Suprapubic skin (tissue), 4 donors: ENCODE results near the gene GREM2. TPM values are rescaled to one million over a fixed set of nuclear protein-coding genes. Genes with fewer than 3 reads are reported as not detected.

Experiments
- DNase-seq, 2 donors: peaks; one replicate each; pipeline ENCODE4 v3.0.0-alpha.2; 2019; ENCODE audit warnings: low spot score in 2 of 2
- H3K27ac ChIP-seq: fragments of 200-600 bp; sonication (generic); one replicate; pipeline ENCODE4 v1.5.1; 2019
- H3K27me3 ChIP-seq: fragments of 200-600 bp; sonication (generic); one replicate; pipeline ENCODE4 v1.5.1; 2019
- H3K36me3 ChIP-seq: fragments of 200-600 bp; sonication (generic); one replicate; pipeline ENCODE4 v1.5.1; 2019
- H3K4me1 ChIP-seq: fragments of 200-600 bp; sonication (generic); one replicate; pipeline ENCODE4 v1.5.1; 2019
- H3K4me3 ChIP-seq: fragments of 200-600 bp; sonication (generic); one replicate; pipeline ENCODE4 v1.5.1; 2019; ENCODE audit warnings: mild to moderate bottlenecking
- H3K9me3 ChIP-seq: fragments of 200-600 bp; sonication (generic); one replicate; pipeline ENCODE4 v1.5.1; 2019
- EP300 ChIP-seq: sonication (generic); formaldehyde crosslinking; IDR thresholded peaks from one replicate; pipeline ENCODE4 v1.6.1; 2017; ENCODE audit warnings: antibody characterized with exemption
- POLR2A ChIP-seq, 2 donors: fragments of 450-650 bp; IDR thresholded peaks; one replicate each; pipeline ENCODE4 v1.6.1; 2017; ENCODE audit warnings: antibody characterized with exemption in 2 of 2, mild to moderate bottlenecking in 2 of 2, moderate library complexity in 2 of 2
- POLR2AphosphoS5 ChIP-seq, 3 donors: sonication (generic); formaldehyde crosslinking; IDR thresholded peaks; one replicate each; pipeline ENCODE4 v1.6.1; 2017; ENCODE audit warnings: antibody characterized with exemption in 3 of 3
- WGBS: methylation state at CpG from one replicate; pipeline ENCODE4 v1.1.5; 2018; 5-methylcytosine and 5-hydroxymethylcytosine counted together
- total RNA-seq, 4 donors: library from RNA; depleted of rRNA; stranded (reverse); fragments of >200 nt; gene quantifications; one replicate each; pipeline ENCODE4 v1.1.0, GENCODE V29; 2016
- TF ChIP-seq, protein P1 (sequence below), 2 donors: fragments of 200-600 bp in 1 of 2; fragments of 450-650 bp in 1 of 2; sonication (generic) in 1 of 2; IDR thresholded peaks; one replicate each; pipeline ENCODE4 v1.5.1; 2016 to 2019; ENCODE audit warnings: antibody characterized with exemption in 2 of 2, mild to moderate bottlenecking in 1 of 2, moderate library complexity in 1 of 2

The GREM2 gene
- total RNA-seq, 4 donors from 2014 or later = 0.11 to 1.3 (median 0.38) TPM

DNA sequence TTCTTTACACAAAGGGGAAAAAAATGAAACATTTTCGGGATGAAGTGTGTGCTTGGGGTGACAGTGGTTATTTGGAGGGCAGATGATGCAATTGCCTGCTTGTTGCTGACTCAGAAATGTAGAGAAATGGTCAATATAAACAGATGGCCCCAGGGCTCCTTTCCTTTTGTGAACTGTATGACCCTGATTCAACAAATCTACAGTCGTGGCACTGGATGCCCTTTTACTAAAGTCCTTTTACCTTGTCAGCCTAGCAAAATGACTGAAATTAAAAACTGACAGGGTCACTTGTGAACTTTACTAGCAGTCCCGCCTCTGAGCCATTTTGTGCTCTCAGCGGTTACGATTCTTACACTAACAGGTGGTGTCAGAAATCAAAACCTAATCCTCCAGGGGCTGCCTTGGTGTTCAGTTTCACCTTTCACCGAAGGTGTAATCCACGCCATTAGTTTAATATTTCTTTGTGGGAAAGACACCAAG, 49.8 kb downstream of the GREM2 start:
- Histone ChIP-seq H3K36me3 (no peaks in the 10 kb centered on the region), H3K4me1 (no peaks in the 10 kb centered on the region), H3K9me3 (no peaks in the 10 kb centered on the region), H3K4me3 (no peak overlapping the region), H3K27me3 (no peaks in the 10 kb centered on the region), H3K27ac (no peak overlapping the region)
- WGBS = 78% methylated on average over 7 of the region's 7 CpGs
- no peak for TF ChIP-seq POLR2A (IDR thresholded peaks at IDR 0.05)
- TF ChIP-seq, protein P1, sequence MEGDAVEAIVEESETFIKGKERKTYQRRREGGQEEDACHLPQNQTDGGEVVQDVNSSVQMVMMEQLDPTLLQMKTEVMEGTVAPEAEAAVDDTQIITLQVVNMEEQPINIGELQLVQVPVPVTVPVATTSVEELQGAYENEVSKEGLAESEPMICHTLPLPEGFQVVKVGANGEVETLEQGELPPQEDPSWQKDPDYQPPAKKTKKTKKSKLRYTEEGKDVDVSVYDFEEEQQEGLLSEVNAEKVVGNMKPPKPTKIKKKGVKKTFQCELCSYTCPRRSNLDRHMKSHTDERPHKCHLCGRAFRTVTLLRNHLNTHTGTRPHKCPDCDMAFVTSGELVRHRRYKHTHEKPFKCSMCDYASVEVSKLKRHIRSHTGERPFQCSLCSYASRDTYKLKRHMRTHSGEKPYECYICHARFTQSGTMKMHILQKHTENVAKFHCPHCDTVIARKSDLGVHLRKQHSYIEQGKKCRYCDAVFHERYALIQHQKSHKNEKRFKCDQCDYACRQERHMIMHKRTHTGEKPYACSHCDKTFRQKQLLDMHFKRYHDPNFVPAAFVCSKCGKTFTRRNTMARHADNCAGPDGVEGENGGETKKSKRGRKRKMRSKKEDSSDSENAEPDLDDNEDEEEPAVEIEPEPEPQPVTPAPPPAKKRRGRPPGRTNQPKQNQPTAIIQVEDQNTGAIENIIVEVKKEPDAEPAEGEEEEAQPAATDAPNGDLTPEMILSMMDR (IDR thresholded peaks at IDR 0.05) = no peak
- no peak for TF ChIP-seq POLR2AphosphoS5 (IDR thresholded peaks at IDR 0.05)
- TF ChIP-seq EP300 = no peak
- DNase-seq = no peak

DNA sequence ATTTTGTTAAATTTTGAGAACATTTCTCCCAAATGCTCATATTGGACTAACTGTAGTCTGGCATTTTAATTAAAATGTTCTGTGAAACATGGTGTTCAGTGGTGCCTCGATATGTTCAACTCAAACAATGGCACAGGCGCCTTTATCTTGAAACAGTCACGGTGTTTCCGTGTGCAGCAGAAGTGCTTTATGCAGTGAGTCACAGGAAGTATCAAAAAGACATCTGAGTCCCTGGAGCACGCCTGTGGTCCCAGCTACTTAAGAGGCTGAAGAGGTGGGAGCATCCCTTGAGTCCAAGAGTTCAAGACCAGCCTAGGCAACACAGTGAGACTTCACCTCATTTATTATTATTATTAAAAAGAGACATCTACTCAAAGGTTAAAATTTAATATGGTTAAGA, 52.2 kb downstream of the GREM2 start:
- Histone ChIP-seq H3K4me3 (no peak overlapping the region), H3K9me3 (no peaks in the 10 kb centered on the region), H3K27ac (no peak overlapping the region), H3K4me1 (no peaks in the 10 kb centered on the region), H3K36me3 (no peaks in the 10 kb centered on the region), H3K27me3 (no peaks in the 10 kb centered on the region)
- TF ChIP-seq, protein P1 (IDR thresholded peaks at IDR 0.05) = no peak
- no peak for TF ChIP-seq EP300
- no peak for TF ChIP-seq POLR2A (IDR thresholded peaks at IDR 0.05)
- TF ChIP-seq POLR2AphosphoS5 (IDR thresholded peaks at IDR 0.05) = no peak
- 85% methylated on average over 5 of the region's 5 CpGs for WGBS
- no peak for DNase-seq

- Histone ChIP-seq H3K27ac (peak overlapping the region; percentile 5), H3K9me3 (no peaks in the 10 kb centered on the region), H3K4me3 (no peak overlapping the region), H3K4me1 (no peaks in the 10 kb centered on the region), H3K36me3 (no peaks in the 10 kb centered on the region), H3K27me3 (no peaks in the 10 kb centered on the region)
- TF ChIP-seq POLR2A (IDR thresholded peaks at IDR 0.05) (no peak), EP300 (no peak), POLR2AphosphoS5 (IDR thresholded peaks at IDR 0.05) (no peak)
- TF ChIP-seq, protein P1 (IDR thresholded peaks at IDR 0.05) = no peak
- no peak for DNase-seq
- 62% methylated on average over 2 of the region's 2 CpGs for WGBS
Measured at GRCh38 chr1:240555524-240555923, 56.4 kb downstream of the GREM2 start.

- Histone ChIP-seq H3K4me3 (no peak overlapping the region), H3K9me3 (no peaks in the 10 kb centered on the region), H3K4me1 (no peaks in the 10 kb centered on the region), H3K27ac (no peak overlapping the region), H3K27me3 (no peaks in the 10 kb centered on the region), H3K36me3 (no peaks in the 10 kb centered on the region)
- TF ChIP-seq EP300 = no peak
- no peak for TF ChIP-seq POLR2A (IDR thresholded peaks at IDR 0.05)
- DNase-seq = no peak
- 81% methylated on average over 2 of the region's 2 CpGs for WGBS
Measured at GRCh38 chr1:240553351-240553750, 58.6 kb downstream of the GREM2 start.

DNA sequence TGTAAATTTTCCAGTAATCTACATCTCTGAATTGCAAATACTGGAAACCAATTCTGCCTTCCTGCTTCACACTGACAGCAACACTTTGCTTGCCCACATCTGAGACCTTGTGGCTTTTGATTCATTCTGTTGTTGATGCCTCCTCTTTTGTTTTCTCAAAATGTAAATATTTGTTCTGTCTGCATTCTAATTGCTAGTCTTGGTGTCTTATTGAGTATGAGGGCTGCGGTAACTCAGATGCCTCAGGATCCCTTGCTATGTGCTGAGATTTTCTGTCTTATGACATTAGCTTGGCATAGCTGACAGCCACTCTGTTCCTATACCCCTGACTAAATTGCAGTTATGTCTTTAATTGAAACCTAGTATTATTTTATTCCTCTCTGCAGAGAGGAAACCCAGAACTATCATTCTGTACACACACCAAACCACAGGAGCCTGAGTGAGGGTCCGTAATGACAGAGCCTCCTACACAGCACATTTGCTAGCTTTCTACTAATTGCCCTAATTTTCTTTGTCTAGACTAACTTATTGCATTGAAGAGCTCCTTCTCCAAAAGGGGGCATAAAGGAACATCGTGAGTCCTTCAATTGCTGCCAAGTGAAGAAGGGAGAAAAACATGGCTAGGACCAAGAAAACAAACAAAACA, 72.1 kb downstream of the GREM2 start:
- no peak overlapping the region for H3K4me3 ChIP-seq
- no peaks in the 10 kb centered on the region for H3K36me3 ChIP-seq
- no peak for DNase-seq
- no peaks in the 10 kb centered on the region for H3K27me3 ChIP-seq
- WGBS = 36% methylated on average over 3 of the region's 3 CpGs
- no peaks in the 10 kb centered on the region for H3K4me1 ChIP-seq
- no peak overlapping the region for H3K27ac ChIP-seq
- H3K9me3 ChIP-seq = no peaks in the 10 kb centered on the region
- no peak for TF ChIP-seq POLR2A (IDR thresholded peaks at IDR 0.05)
- TF ChIP-seq EP300 = no peak
- TF ChIP-seq, protein P1 (IDR thresholded peaks at IDR 0.05) = no peak
- TF ChIP-seq POLR2AphosphoS5 (IDR thresholded peaks at IDR 0.05) = no peak
